AG04450 (cell line): Measurements from ENCODE around the gene RNF220. TPM values are rescaled to one million over a fixed set of nuclear protein-coding genes. Genes with fewer than 3 reads are reported as not detected.

Experiments used
- CTCF ChIA-PET: fragments of 300-600, 350-600 bp; formaldehyde crosslinking; extraction: SDS; loops from one replicate; lab custom pipeline; 2022; ENCODE audit warnings: antibody characterized with exemption, inconsistent platforms; lab: Charles Lee
- POLR2A ChIA-PET: fragments of 350-600 bp; formaldehyde crosslinking; extraction: SDS; loops from one replicate; lab custom pipeline; 2021; ENCODE audit warnings: antibody characterized with exemption, inconsistent platforms; lab: Yijun Ruan, JAX
- DNase-seq: peaks from one replicate; pipeline ENCODE4 v3.0.0-alpha.2; 2011; ENCODE audit warnings: low read depth, low spot score
- H3K27ac ChIP-seq: one replicate; pipeline ENCODE4 v1.5.1; 2012; ENCODE audit warnings: low read depth, low read length, control low read depth
- H3K27me3 ChIP-seq: one replicate; pipeline ENCODE4 v1.6.0; 2012; ENCODE audit warnings: low read length; ENCODE audit not compliant: control insufficient read depth, insufficient read depth
- H3K4me3 ChIP-seq: 2 replicates; pipeline ENCODE4 v1.5.1; 2011; ENCODE audit warnings: mild to moderate bottlenecking, low read depth, low read length, control low read depth
- H3K9me3 ChIP-seq: 2 replicates; pipeline ENCODE4 v1.5.1; 2012; ENCODE audit warnings: low read length; ENCODE audit not compliant: control insufficient read depth, insufficient read depth
- CTCF ChIP-seq: IDR thresholded peaks from 2 replicates; pipeline ENCODE4 v1.5.1; 2011; ENCODE audit warnings: low read depth, low read length, control low read depth, inconsistent platforms
- polyA plus RNA-seq: library from polyadenylated mRNA; depleted of rRNA; stranded (reverse); fragments of >200 nt; gene quantifications from 2 replicates; pipeline ENCODE4 v1.2.3, GENCODE V29; 2011

The RNF220 gene
- polyA plus RNA-seq, 1 experiment: 46.4 TPM

GRCh38 chr1:44545961-44546360 lies 140.9 kb downstream of the RNF220 start:
- no peak for TF ChIP-seq CTCF
- H3K27ac ChIP-seq: no peak overlapping the region
- POLR2A ChIA-PET: no interaction called here
- CTCF ChIA-PET: no interaction called here
- H3K27me3 ChIP-seq: peaks cover 45% of the 10 kb centered on the region
- DNase-seq: no peak
- H3K4me3 ChIP-seq: no peak overlapping the region
- H3K9me3 ChIP-seq: no peaks in the 10 kb centered on the region

GRCh38 chr1:44546403-44547053 lies 141.5 kb downstream of the RNF220 start:
- CTCF ChIA-PET: interaction anchor here (0.6 kb wide), 1 partner anchor 158 kb away, joined by 3 read pairs; no protein-coding TSS in a partner anchor
- no peak for TF ChIP-seq CTCF
- POLR2A ChIA-PET: interaction anchor here (0.7 kb wide), 1 partner anchor 222 kb away, joined by 3 read pairs; no protein-coding TSS in a partner anchor
- DNase-seq: no peak
- no peak overlapping the region for H3K4me3 ChIP-seq
- no peaks in the 10 kb centered on the region for H3K9me3 ChIP-seq
- peaks cover 45% of the 10 kb centered on the region for H3K27me3 ChIP-seq
- no peak overlapping the region for H3K27ac ChIP-seq

GRCh38 chr1:44547361-44547760 lies 142.3 kb downstream of the RNF220 start:
- peaks cover 43% of the 10 kb centered on the region for H3K27me3 ChIP-seq
- no peak for DNase-seq
- H3K4me3 ChIP-seq: no peak overlapping the region
- ChIA-PET POLR2A (interaction anchor here (0.7 kb wide), 1 partner anchor 223 kb away, joined by 3 read pairs; no protein-coding TSS in a partner anchor), CTCF (interaction anchor here (1.0 kb wide), 1 partner anchor 106 kb away, joined by 3 read pairs; no protein-coding TSS in a partner anchor)
- no peak overlapping the region for H3K27ac ChIP-seq
- TF ChIP-seq CTCF: no peak
- H3K9me3 ChIP-seq: no peaks in the 10 kb centered on the region

GRCh38 chr1:44547837-44548236 lies 142.8 kb downstream of the RNF220 start:
- no peak for DNase-seq
- POLR2A ChIA-PET: no interaction called here
- H3K27ac ChIP-seq: no peak overlapping the region
- CTCF ChIA-PET: interaction anchor here (1.0 kb wide), 1 partner anchor 105 kb away, joined by 3 read pairs; no protein-coding TSS in a partner anchor
- no peak for TF ChIP-seq CTCF
- H3K9me3 ChIP-seq: no peaks in the 10 kb centered on the region
- no peak overlapping the region for H3K4me3 ChIP-seq
- peaks cover 38% of the 10 kb centered on the region for H3K27me3 ChIP-seq

- CTCF ChIA-PET: no interaction called here
Measured at GRCh38 chr1:44549510-44549909, 144.5 kb downstream of the RNF220 start.

More at GRCh38 chr1:44549510-44549909, 144.5 kb downstream of the RNF220 start:
- H3K4me3 ChIP-seq: no peak overlapping the region
- H3K27me3 ChIP-seq: peaks cover 29% of the 10 kb centered on the region
- POLR2A ChIA-PET: no interaction called here
- no peak overlapping the region for H3K27ac ChIP-seq
- TF ChIP-seq CTCF: no peak
- no peak for DNase-seq
- no peaks in the 10 kb centered on the region for H3K9me3 ChIP-seq
